Measurements from ENCODE around the gene SURF6. TPM values are rescaled to one million over a fixed set of nuclear protein-coding genes. Genes with fewer than 3 reads are reported as not detected.
"Not testable (repeated sequence)": the region's sequence is repeated elsewhere in the genome, so short reads cannot be mapped to it uniquely, and the experiment has no call there.

Gene SURF6
- total and polyA plus RNA-seq, 10 donors, result 13.2 to 28.6 (median 17.2) TPM

DNA sequence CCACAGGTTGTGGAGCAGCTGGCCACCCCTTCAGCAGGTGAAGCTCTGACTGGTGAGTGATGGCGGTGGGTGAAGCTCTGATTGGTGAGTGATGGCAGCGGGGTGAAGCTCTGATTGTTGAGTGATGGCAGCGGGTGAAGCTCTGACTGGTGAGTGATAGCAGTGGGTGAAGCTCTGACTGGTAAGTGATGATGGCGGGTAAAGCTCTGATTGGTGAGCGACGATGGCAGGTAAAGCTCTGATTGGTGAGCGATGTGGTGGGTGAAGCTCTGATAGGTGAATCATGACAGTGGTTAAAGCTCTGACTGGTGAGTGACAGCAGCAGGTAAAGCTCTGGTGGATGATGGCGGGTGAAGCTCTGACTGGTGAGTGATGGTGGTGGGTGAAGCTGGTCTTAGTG lies 51.6 kb downstream of the SURF6 start:
- no peak for DNase-seq
- 88 to 97% (median 92%) methylated on average over 8 of the region's 8 CpGs for WGBS, 5 donors
- TF ChIP-seq POLR2AphosphoS5 (IDR thresholded peaks at IDR 0.05) (no peak), POLR2A (IDR thresholded peaks at IDR 0.05) (no peak)
- TF ChIP-seq, protein P1, sequence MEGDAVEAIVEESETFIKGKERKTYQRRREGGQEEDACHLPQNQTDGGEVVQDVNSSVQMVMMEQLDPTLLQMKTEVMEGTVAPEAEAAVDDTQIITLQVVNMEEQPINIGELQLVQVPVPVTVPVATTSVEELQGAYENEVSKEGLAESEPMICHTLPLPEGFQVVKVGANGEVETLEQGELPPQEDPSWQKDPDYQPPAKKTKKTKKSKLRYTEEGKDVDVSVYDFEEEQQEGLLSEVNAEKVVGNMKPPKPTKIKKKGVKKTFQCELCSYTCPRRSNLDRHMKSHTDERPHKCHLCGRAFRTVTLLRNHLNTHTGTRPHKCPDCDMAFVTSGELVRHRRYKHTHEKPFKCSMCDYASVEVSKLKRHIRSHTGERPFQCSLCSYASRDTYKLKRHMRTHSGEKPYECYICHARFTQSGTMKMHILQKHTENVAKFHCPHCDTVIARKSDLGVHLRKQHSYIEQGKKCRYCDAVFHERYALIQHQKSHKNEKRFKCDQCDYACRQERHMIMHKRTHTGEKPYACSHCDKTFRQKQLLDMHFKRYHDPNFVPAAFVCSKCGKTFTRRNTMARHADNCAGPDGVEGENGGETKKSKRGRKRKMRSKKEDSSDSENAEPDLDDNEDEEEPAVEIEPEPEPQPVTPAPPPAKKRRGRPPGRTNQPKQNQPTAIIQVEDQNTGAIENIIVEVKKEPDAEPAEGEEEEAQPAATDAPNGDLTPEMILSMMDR (IDR thresholded peaks at IDR 0.05 in 8 of 11, conservative IDR thresholded peaks at IDR 0.05 in 3 of 11), result no peak
- H3K9me3 ChIP-seq, result peaks cover 0 to 19% (median 12%) of the 10 kb centered on the region in 8 donors
- H3K27me3 ChIP-seq (replicated peaks in 1 of 7), result peaks cover 0 to 5% (median 0%) of the 10 kb centered on the region in 7 donors
- intact Hi-C loops (cut with DNase I; ENCODE audit: low total_unique reads), result no loop called here
- H3K27ac ChIP-seq, result no peak overlapping the region
- no peaks in the 10 kb centered on the region for H3K4me1 ChIP-seq
- no peak overlapping the region for H3K4me3 ChIP-seq
- no peaks in the 10 kb centered on the region for H3K36me3 ChIP-seq

DNA sequence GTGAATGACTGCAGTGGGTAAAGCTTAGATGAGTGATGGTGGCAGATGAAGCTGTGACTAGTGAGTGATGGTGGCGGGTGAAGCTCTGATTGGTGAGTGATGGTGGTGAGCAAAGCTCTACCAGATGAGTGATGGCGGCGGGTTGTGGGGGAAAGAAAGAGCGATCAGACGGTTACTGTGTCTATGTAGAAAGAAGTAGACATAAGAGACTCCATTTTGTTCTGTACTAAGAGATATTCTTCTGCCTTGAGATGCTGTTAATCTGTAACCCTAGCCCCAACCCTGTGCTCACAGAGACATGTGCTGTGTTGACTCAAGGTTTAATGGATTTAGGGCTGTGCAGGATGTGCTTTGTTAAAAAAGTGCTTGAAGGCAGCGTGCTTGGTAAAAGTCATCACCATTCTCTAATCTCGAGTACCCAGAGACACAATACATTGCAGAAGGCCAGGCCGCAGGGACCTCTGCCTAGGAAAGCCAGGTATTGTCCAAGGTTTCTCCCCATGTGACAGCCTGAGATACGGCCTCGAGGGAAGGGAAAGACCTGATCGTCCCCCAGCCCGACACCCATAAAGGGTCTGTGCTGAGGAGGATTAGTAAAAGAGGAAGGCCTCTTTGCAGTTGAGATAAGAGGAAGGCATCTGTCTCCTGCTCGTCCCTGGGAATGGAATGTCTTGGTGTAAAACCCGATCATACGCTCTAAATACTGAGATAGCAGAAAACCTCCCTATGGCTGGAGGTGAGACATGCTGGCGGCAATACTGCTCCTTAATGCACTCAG lies 52.5 kb downstream of the SURF6 start:
- 79 to 90% (median 84%) methylated on average over 14 to 16 of the region's 16 CpGs for WGBS, 5 donors
- H3K27ac ChIP-seq; H3K27me3 ChIP-seq (replicated peaks in 1 of 7); H3K4me1 ChIP-seq; H3K36me3 ChIP-seq; intact Hi-C loops (cut with DNase I; ENCODE audit: low total_unique reads); H3K4me3 ChIP-seq; DNase-seq: not testable (repeated sequence)
- H3K9me3 ChIP-seq, result peaks cover 0 to 15% (median 8%) of the 10 kb centered on the region in 8 donors

DNA sequence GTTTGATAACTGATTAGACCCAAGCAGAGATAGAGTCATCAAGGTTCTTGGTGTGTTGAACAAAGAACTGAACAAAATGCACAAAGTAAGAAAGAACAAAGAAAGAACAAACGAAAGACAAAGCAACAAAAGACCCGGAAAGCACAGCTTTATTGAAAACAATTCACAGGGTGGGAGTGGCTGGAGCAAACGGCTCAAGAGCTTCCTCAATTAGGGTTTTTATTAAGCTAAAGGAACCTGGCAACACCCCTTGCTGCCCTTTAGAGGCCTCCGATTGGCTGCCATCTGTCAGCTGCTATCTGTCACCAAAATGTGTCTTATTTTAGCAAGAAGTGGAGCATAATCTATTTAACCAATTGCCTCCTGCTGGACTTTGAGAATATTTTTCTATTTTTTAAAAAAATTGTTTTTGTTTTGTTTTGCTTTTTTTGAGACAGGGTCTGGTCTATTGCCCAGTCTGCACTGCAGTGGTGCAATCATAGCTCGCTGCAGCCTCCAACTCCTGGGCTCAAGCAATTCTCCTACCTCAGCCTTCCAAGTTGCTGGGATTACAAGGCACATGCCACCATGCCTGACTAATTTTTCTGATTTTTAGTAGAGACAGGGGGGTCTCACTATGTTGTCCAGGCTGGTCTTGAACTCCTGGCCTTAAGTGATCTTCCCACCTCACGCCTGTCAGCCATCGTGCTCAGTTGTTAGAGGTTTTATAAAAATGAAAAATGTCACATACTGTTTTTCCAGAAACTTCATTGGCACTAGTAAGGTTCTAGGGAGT lies 53.3 kb downstream of the SURF6 start:
- TF ChIP-seq POLR2AphosphoS5 (IDR thresholded peaks at IDR 0.05) (no peak), POLR2A (IDR thresholded peaks at IDR 0.05) (no peak)
- TF ChIP-seq, protein P1 (IDR thresholded peaks at IDR 0.05 in 8 of 11, conservative IDR thresholded peaks at IDR 0.05 in 3 of 11), result no peak
- Histone ChIP-seq H3K9me3 (peaks cover 0 to 15% (median 7%) of the 10 kb centered on the region in 8 donors), H3K4me3 (no peak overlapping the region), H3K27ac (no peak overlapping the region), H3K36me3 (no peaks in the 10 kb centered on the region), H3K27me3 (replicated peaks in 1 of 7) (peaks cover 0 to 9% (median 0%) of the 10 kb centered on the region in 7 donors), H3K4me1 (no peaks in the 10 kb centered on the region)
- DNase-seq, result no peak
- intact Hi-C loops (cut with DNase I; ENCODE audit: low total_unique reads), result no loop called here
- 47 to 55% (median 52%) methylated on average over 7 of the region's 7 CpGs for WGBS, 5 donors

DNA sequence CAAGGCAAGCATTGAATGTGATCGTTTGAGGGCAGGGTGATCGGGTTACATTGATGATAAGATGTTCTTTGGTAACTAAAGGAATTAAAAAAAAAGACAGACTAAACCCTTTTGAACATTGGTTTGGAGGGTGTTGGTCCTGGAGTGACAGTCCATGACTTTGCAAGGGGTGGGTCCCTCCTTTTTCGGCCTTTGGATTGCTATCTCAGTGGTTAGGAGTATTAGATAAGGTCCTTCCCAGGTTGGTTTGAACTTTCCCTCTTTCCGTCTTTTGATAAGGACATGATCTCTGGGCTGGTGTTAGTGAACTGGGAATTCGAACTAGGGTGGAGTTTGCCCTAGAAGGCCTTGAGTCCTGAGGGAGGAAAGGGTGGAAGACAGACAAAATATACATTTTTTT lies 55.6 kb downstream of the SURF6 start:
- Histone ChIP-seq H3K27me3 (replicated peaks in 1 of 7) (peaks cover 0 to 31% (median 13%) of the 10 kb centered on the region in 7 donors), H3K36me3 (no peaks in the 10 kb centered on the region), H3K9me3 (peaks cover 0 to 17% (median 7%) of the 10 kb centered on the region in 8 donors), H3K4me3 (no peak overlapping the region), H3K27ac (no peak overlapping the region), H3K4me1 (peaks cover 0 to 6% (median 3%) of the 10 kb centered on the region in 6 donors)
- intact Hi-C loops (cut with DNase I; ENCODE audit: low total_unique reads), result no loop called here
- TF ChIP-seq POLR2A (IDR thresholded peaks at IDR 0.05) (no peak), POLR2AphosphoS5 (IDR thresholded peaks at IDR 0.05) (no peak)
- TF ChIP-seq, protein P1 (IDR thresholded peaks at IDR 0.05 in 8 of 11, conservative IDR thresholded peaks at IDR 0.05 in 3 of 11), result no peak
- 70 to 86% (median 73%) methylated on average over 5 of the region's 5 CpGs for WGBS, 5 donors
- DNase-seq, result no peak

Small RNA genes within 50 kb of the gene (small RNA-seq; reads per million reads assigned to genes)
- gene RF00019, result 0 reads per million in 4 donors
- gene SNORD24, result 0 reads per million in 4 donors
- 0 reads per million in 4 donors for gene SNORD36A
- gene SNORD36B, result 0 reads per million in 4 donors
- 0 reads per million in 4 donors for gene SNORD36C

Other genes starting within 250 kb of the SURF6 start
- gene RALGDS, start 214.9 kb downstream of the SURF6 start, total RNA-seq, result 10 to 100 TPM; 50.6 to 74.3 (median 60.3) TPM
- 10 to 100 TPM; 21.3 to 40.1 (median 27.2) TPM for gene RALGDS, start 214.9 kb downstream of the SURF6 start, polyA plus RNA-seq
- gene GBGT1, start 172.3 kb downstream of the SURF6 start, total RNA-seq, result 10 to 100 TPM; 16.8 to 52.8 (median 31.2) TPM
- gene GBGT1, start 172.3 kb downstream of the SURF6 start, polyA plus RNA-seq, result 10 to 100 TPM in 2 of 3 donors, 1 to 10 TPM in 1; 9.2 to 14.1 (median 10.7) TPM
- gene OBP2B, start 126.9 kb downstream of the SURF6 start, total RNA-seq, result under 1 TPM in 1 of 7 donors, not detected in 6; 0.95 TPM
- under 1 TPM in 2 of 3 donors, not detected in 1; 0.16 to 0.38 TPM for gene OBP2B, start 126.9 kb downstream of the SURF6 start, polyA plus RNA-seq
- gene ABO, start 61.0 kb downstream of the SURF6 start, total RNA-seq, result 1 to 10 TPM; 1.1 to 5.8 (median 2.7) TPM
- under 1 TPM; 0.26 to 0.96 (median 0.64) TPM for gene ABO, start 61.0 kb downstream of the SURF6 start, polyA plus RNA-seq
- gene MED22, start 11.9 kb upstream of the SURF6 start, total RNA-seq, result 10 to 100 TPM; 26.4 to 33.7 (median 30.0) TPM
- 10 to 100 TPM; 13.3 to 23.1 (median 18.8) TPM for gene MED22, start 11.9 kb upstream of the SURF6 start, polyA plus RNA-seq
- 1,000 to 10,000 TPM; 1,381 to 1,842 (median 1,641) TPM for gene RPL7A, start 12.0 kb upstream of the SURF6 start, total RNA-seq
- 1,000 to 10,000 TPM; 3,611 to 6,342 (median 5,850) TPM for gene RPL7A, start 12.0 kb upstream of the SURF6 start, polyA plus RNA-seq
- 10 to 100 TPM; 31.4 to 37.7 (median 35.6) TPM for gene SURF1, start 20.3 kb upstream of the SURF6 start, total RNA-seq
- 10 to 100 TPM; 72.0 to 75.6 (median 72.5) TPM for gene SURF1, start 20.3 kb upstream of the SURF6 start, polyA plus RNA-seq
- gene SURF2, start 20.4 kb upstream of the SURF6 start, total RNA-seq, result 10 to 100 TPM in 5 of 7 donors, 1 to 10 TPM in 2; 6.5 to 19.9 (median 12.4) TPM
- 10 to 100 TPM; 31.4 to 32.6 (median 31.5) TPM for gene SURF2, start 20.4 kb upstream of the SURF6 start, polyA plus RNA-seq
- gene SURF4, start 39.9 kb upstream of the SURF6 start, total RNA-seq, result 100 to 1,000 TPM in 3 of 7 donors, 10 to 100 TPM in 4; 82.6 to 115 (median 92.1) TPM
- 10 to 100 TPM; 21.9 to 50.7 (median 29.7) TPM for gene SURF4, start 39.9 kb upstream of the SURF6 start, polyA plus RNA-seq
- gene STKLD1, start 40.2 kb upstream of the SURF6 start, total RNA-seq, result under 1 TPM in 5 of 7 donors, not detected in 2; 0.29 to 0.98 (median 0.44) TPM
- gene STKLD1, start 40.2 kb upstream of the SURF6 start, polyA plus RNA-seq, result 1 to 10 TPM in 2 of 3 donors, under 1 TPM in 1; 0.96 to 1.5 (median 1.0) TPM
- 10 to 100 TPM; 21.5 to 25.8 (median 22.8) TPM for gene REXO4, start 81.8 kb upstream of the SURF6 start, total RNA-seq
- gene REXO4, start 81.8 kb upstream of the SURF6 start, polyA plus RNA-seq, result 10 to 100 TPM; 20.0 to 23.2 (median 20.1) TPM
- gene ADAMTS13, start 86.2 kb upstream of the SURF6 start, total RNA-seq, result 1 to 10 TPM; 1.1 to 3.9 (median 1.6) TPM
- 1 to 10 TPM; 3.4 to 4.8 (median 3.9) TPM for gene ADAMTS13, start 86.2 kb upstream of the SURF6 start, polyA plus RNA-seq
- 10 to 100 TPM in 5 of 7 donors, 1 to 10 TPM in 2; 10.0 to 14.2 (median 12.6) TPM for gene CACFD1, start 123.8 kb upstream of the SURF6 start, total RNA-seq
- gene CACFD1, start 123.8 kb upstream of the SURF6 start, polyA plus RNA-seq, result 10 to 100 TPM in 1 of 3 donors, 1 to 10 TPM in 2; 4.7 to 12.7 (median 6.6) TPM
- 10 to 100 TPM; 15.4 to 28.7 (median 20.9) TPM for gene SLC2A6, start 142.9 kb upstream of the SURF6 start, total RNA-seq
- 10 to 100 TPM; 15.4 to 35.0 (median 32.8) TPM for gene SLC2A6, start 142.9 kb upstream of the SURF6 start, polyA plus RNA-seq
- gene MYMK, start 188.8 kb upstream of the SURF6 start, total RNA-seq, result not detected
- gene MYMK, start 188.8 kb upstream of the SURF6 start, polyA plus RNA-seq, result not detected
- 10 to 100 TPM in 1 of 7 donors, 1 to 10 TPM in 6; 1.6 to 10.1 (median 4.1) TPM for gene ADAMTSL2, start 198.5 kb upstream of the SURF6 start, total RNA-seq
- gene ADAMTSL2, start 198.5 kb upstream of the SURF6 start, polyA plus RNA-seq, result 10 to 100 TPM in 1 of 3 donors, 1 to 10 TPM in 2; 3.0 to 11.7 (median 4.5) TPM